ENCODE measurements around the gene HIP1.
A peak's percentile ranks its signal among the peaks of the same experiment; 100 is the strongest.

The HIP1 gene

GRCh38 chr7:75650062-75650461 is 88.7 kb downstream of the HIP1 start:
- no peaks in the 10 kb centered on the region for H3K27me3 ChIP-seq (ENCODE audit: control insufficient read depth, insufficient read depth, low read length)
- H3K9me3 ChIP-seq (ENCODE audit: control insufficient read depth, insufficient read depth, low read length), result no peaks in the 10 kb centered on the region
- H3K27ac ChIP-seq (ENCODE audit: low read depth, low read length), result peak overlapping the region; percentile 46
- H3K4me1 ChIP-seq (ENCODE audit: control insufficient read depth, insufficient read depth, low read length), result peaks cover 8% of the 10 kb centered on the region
- no peak overlapping the region for H3K9ac ChIP-seq (ENCODE audit: low read depth, low read length)
- H3K4me3 ChIP-seq (ENCODE audit: low read depth, low read length), result no peak overlapping the region
- H3K36me3 ChIP-seq (ENCODE audit: control insufficient read depth, insufficient read depth, low read length), result no peaks in the 10 kb centered on the region

- peak overlapping the region; percentile 46 for H3K27ac ChIP-seq (ENCODE audit: low read depth, low read length)
- H3K36me3 ChIP-seq (ENCODE audit: control insufficient read depth, insufficient read depth, low read length), result no peaks in the 10 kb centered on the region
- H3K9ac ChIP-seq (ENCODE audit: low read depth, low read length), result no peak overlapping the region
These were observed 89.3 kb downstream of the HIP1 start for GRCh38 chr7:75649462-75649861.

GRCh38 chr7:75647709-75648438 is 90.9 kb downstream of the HIP1 start:
- Histone ChIP-seq H3K4me3 (ENCODE audit: low read depth, low read length) (no peak overlapping the region), H3K9ac (ENCODE audit: low read depth, low read length) (no peak overlapping the region), H3K36me3 (ENCODE audit: control insufficient read depth, insufficient read depth, low read length) (no peaks in the 10 kb centered on the region), H3K27me3 (ENCODE audit: control insufficient read depth, insufficient read depth, low read length) (no peaks in the 10 kb centered on the region), H3K4me1 (ENCODE audit: control insufficient read depth, insufficient read depth, low read length) (peaks cover 8% of the 10 kb centered on the region), H3K9me3 (ENCODE audit: control insufficient read depth, insufficient read depth, low read length) (no peaks in the 10 kb centered on the region), H3K27ac (ENCODE audit: low read depth, low read length) (no peak overlapping the region)

More at GRCh38 chr7:75649462-75649861, 89.3 kb downstream of the HIP1 start:
- Histone ChIP-seq H3K4me1 (ENCODE audit: control insufficient read depth, insufficient read depth, low read length) (peaks cover 8% of the 10 kb centered on the region), H3K27me3 (ENCODE audit: control insufficient read depth, insufficient read depth, low read length) (no peaks in the 10 kb centered on the region), H3K4me3 (ENCODE audit: low read depth, low read length) (no peak overlapping the region), H3K9me3 (ENCODE audit: control insufficient read depth, insufficient read depth, low read length) (no peaks in the 10 kb centered on the region)

- H3K9me3 ChIP-seq (ENCODE audit: control insufficient read depth, insufficient read depth, low read length), result no peaks in the 10 kb centered on the region
- no peak overlapping the region for H3K4me3 ChIP-seq (ENCODE audit: low read depth, low read length)
- no peaks in the 10 kb centered on the region for H3K36me3 ChIP-seq (ENCODE audit: control insufficient read depth, insufficient read depth, low read length)
- H3K4me1 ChIP-seq (ENCODE audit: control insufficient read depth, insufficient read depth, low read length), result peaks cover 8% of the 10 kb centered on the region
- no peak overlapping the region for H3K27ac ChIP-seq (ENCODE audit: low read depth, low read length)
- no peak overlapping the region for H3K9ac ChIP-seq (ENCODE audit: low read depth, low read length)
- H3K27me3 ChIP-seq (ENCODE audit: control insufficient read depth, insufficient read depth, low read length), result no peaks in the 10 kb centered on the region
These were observed 92.1 kb downstream of the HIP1 start for GRCh38 chr7:75646571-75647102.

GRCh38 chr7:75645570-75645969 is 93.2 kb downstream of the HIP1 start:
- H3K36me3 ChIP-seq (ENCODE audit: control insufficient read depth, insufficient read depth, low read length), result no peaks in the 10 kb centered on the region
- no peak overlapping the region for H3K4me3 ChIP-seq (ENCODE audit: low read depth, low read length)
- no peak overlapping the region for H3K9ac ChIP-seq (ENCODE audit: low read depth, low read length)
- no peaks in the 10 kb centered on the region for H3K27me3 ChIP-seq (ENCODE audit: control insufficient read depth, insufficient read depth, low read length)
- peaks cover 8% of the 10 kb centered on the region for H3K4me1 ChIP-seq (ENCODE audit: control insufficient read depth, insufficient read depth, low read length)
- no peaks in the 10 kb centered on the region for H3K9me3 ChIP-seq (ENCODE audit: control insufficient read depth, insufficient read depth, low read length)
- no peak overlapping the region for H3K27ac ChIP-seq (ENCODE audit: low read depth, low read length)

- no peaks in the 10 kb centered on the region for H3K27me3 ChIP-seq (ENCODE audit: control insufficient read depth, insufficient read depth, low read length)
- no peak overlapping the region for H3K27ac ChIP-seq (ENCODE audit: low read depth, low read length)
- H3K36me3 ChIP-seq (ENCODE audit: control insufficient read depth, insufficient read depth, low read length), result no peaks in the 10 kb centered on the region
- no peak overlapping the region for H3K9ac ChIP-seq (ENCODE audit: low read depth, low read length)
- no peaks in the 10 kb centered on the region for H3K9me3 ChIP-seq (ENCODE audit: control insufficient read depth, insufficient read depth, low read length)
- H3K4me1 ChIP-seq (ENCODE audit: control insufficient read depth, insufficient read depth, low read length), result peaks cover 12% of the 10 kb centered on the region
- no peak overlapping the region for H3K4me3 ChIP-seq (ENCODE audit: low read depth, low read length)
These were observed 94.2 kb downstream of the HIP1 start for GRCh38 chr7:75644589-75644988.

GRCh38 chr7:75642810-75643486 is 95.8 kb downstream of the HIP1 start:
- Histone ChIP-seq H3K4me1 (ENCODE audit: control insufficient read depth, insufficient read depth, low read length) (peaks cover 8% of the 10 kb centered on the region), H3K27me3 (ENCODE audit: control insufficient read depth, insufficient read depth, low read length) (no peaks in the 10 kb centered on the region), H3K9me3 (ENCODE audit: control insufficient read depth, insufficient read depth, low read length) (no peaks in the 10 kb centered on the region), H3K4me3 (ENCODE audit: low read depth, low read length) (no peak overlapping the region), H3K9ac (ENCODE audit: low read depth, low read length) (no peak overlapping the region), H3K36me3 (ENCODE audit: control insufficient read depth, insufficient read depth, low read length) (no peaks in the 10 kb centered on the region), H3K27ac (ENCODE audit: low read depth, low read length) (no peak overlapping the region)

- Histone ChIP-seq H3K36me3 (ENCODE audit: control insufficient read depth, insufficient read depth, low read length) (peaks cover 4% of the 10 kb centered on the region; the same call in 1 of the 2 replicates), H3K27ac (ENCODE audit: low read depth, low read length) (peak overlapping the region; percentile 98), H3K27me3 (ENCODE audit: control insufficient read depth, insufficient read depth, low read length) (no peaks in the 10 kb centered on the region), H3K9ac (ENCODE audit: low read depth, low read length) (peak overlapping the region; percentile 90), H3K4me3 (ENCODE audit: low read depth, low read length) (peak overlapping the region; percentile 68), H3K9me3 (ENCODE audit: control insufficient read depth, insufficient read depth, low read length) (no peaks in the 10 kb centered on the region), H3K4me1 (ENCODE audit: control insufficient read depth, insufficient read depth, low read length) (peaks cover 14% of the 10 kb centered on the region)
These were observed 98.5 kb downstream of the HIP1 start for GRCh38 chr7:75640201-75640600.

GRCh38 chr7:75639886-75640190 is 98.9 kb downstream of the HIP1 start:
- H3K27me3 ChIP-seq (ENCODE audit: control insufficient read depth, insufficient read depth, low read length), result no peaks in the 10 kb centered on the region
- H3K4me3 ChIP-seq (ENCODE audit: low read depth, low read length), result peak overlapping the region; percentile 68
- H3K9ac ChIP-seq (ENCODE audit: low read depth, low read length), result peak overlapping the region; percentile 90
- peak overlapping the region; percentile 98 for H3K27ac ChIP-seq (ENCODE audit: low read depth, low read length)
- peaks cover 7% of the 10 kb centered on the region for H3K36me3 ChIP-seq (ENCODE audit: control insufficient read depth, insufficient read depth, low read length)
- H3K9me3 ChIP-seq (ENCODE audit: control insufficient read depth, insufficient read depth, low read length), result no peaks in the 10 kb centered on the region
- peaks cover 14% of the 10 kb centered on the region for H3K4me1 ChIP-seq (ENCODE audit: control insufficient read depth, insufficient read depth, low read length)

- peak overlapping the region; percentile 99 for H3K4me3 ChIP-seq (ENCODE audit: low read depth, low read length)
- peak overlapping the region; percentile 98 for H3K27ac ChIP-seq (ENCODE audit: low read depth, low read length)
- peak overlapping the region; percentile 93 for H3K9ac ChIP-seq (ENCODE audit: low read depth, low read length)
- H3K4me1 ChIP-seq (ENCODE audit: control insufficient read depth, insufficient read depth, low read length), result peaks cover 14% of the 10 kb centered on the region
- no peaks in the 10 kb centered on the region for H3K9me3 ChIP-seq (ENCODE audit: control insufficient read depth, insufficient read depth, low read length)
- no peaks in the 10 kb centered on the region for H3K27me3 ChIP-seq (ENCODE audit: control insufficient read depth, insufficient read depth, low read length)
- H3K36me3 ChIP-seq (ENCODE audit: control insufficient read depth, insufficient read depth, low read length), result peaks cover 13% of the 10 kb centered on the region
These were observed 99.5 kb downstream of the HIP1 start for GRCh38 chr7:75639071-75639885.
